C4-2B (cell line): ENCODE measurements around the gene UGT1A7.

ENCODE experiments used
- ZFX ChIP-seq: fragments of 450-650 bp; IDR thresholded peaks from 2 replicates; pipeline ENCODE4 v1.6.1; 2017
- TF ChIP-seq, protein P1 (sequence below): fragments of 450-650 bp; conservative IDR thresholded peaks from 2 replicates; pipeline ENCODE4 v1.5.1; 2017; ENCODE audit warnings: mild to moderate bottlenecking

- TF ChIP-seq, protein P1, sequence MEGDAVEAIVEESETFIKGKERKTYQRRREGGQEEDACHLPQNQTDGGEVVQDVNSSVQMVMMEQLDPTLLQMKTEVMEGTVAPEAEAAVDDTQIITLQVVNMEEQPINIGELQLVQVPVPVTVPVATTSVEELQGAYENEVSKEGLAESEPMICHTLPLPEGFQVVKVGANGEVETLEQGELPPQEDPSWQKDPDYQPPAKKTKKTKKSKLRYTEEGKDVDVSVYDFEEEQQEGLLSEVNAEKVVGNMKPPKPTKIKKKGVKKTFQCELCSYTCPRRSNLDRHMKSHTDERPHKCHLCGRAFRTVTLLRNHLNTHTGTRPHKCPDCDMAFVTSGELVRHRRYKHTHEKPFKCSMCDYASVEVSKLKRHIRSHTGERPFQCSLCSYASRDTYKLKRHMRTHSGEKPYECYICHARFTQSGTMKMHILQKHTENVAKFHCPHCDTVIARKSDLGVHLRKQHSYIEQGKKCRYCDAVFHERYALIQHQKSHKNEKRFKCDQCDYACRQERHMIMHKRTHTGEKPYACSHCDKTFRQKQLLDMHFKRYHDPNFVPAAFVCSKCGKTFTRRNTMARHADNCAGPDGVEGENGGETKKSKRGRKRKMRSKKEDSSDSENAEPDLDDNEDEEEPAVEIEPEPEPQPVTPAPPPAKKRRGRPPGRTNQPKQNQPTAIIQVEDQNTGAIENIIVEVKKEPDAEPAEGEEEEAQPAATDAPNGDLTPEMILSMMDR: no peak
- no peak for TF ChIP-seq ZFX
These were observed 118.5 kb downstream of the UGT1A7 start for GRCh38 chr2:233800208-233800607.
